NK-92 treated with Interleukin-12 subunit alpha and Interleukin-12 subunit beta, amount 100 ng/mL, for 24 hours (cell line): ENCODE data around the gene ZBTB40.

ENCODE experiments used
- DNase-seq: peaks from one replicate; lab custom pipeline; 2025; lab: John Stamatoyannopoulos, UW

ZBTB40 gene

GRCh38 chr1:22556391-22557104 is 104.9 kb downstream of the ZBTB40 start:
- no peak for DNase-seq

- DNase-seq = no peak
These were observed 105.8 kb downstream of the ZBTB40 start for GRCh38 chr1:22557341-22557950.

GRCh38 chr1:22562584-22563583 is 111.2 kb downstream of the ZBTB40 start, which contains the start of gene EPHA8:
TSS of gene EPHA8 (plus strand) at chr1:22563489. CDS start at chr1:22563636, 147 bp downstream.
- DNase-seq = no peak

- no peak for DNase-seq
These were observed 112.3 kb downstream of the ZBTB40 start for GRCh38 chr1:22563671-22564602.

GRCh38 chr1:22566161-22566560 is 114.5 kb downstream of the ZBTB40 start:
- no peak for DNase-seq

GRCh38 chr1:22567197-22567596 is 115.5 kb downstream of the ZBTB40 start:
- DNase-seq = no peak

- no peak for DNase-seq
These were observed 116.3 kb downstream of the ZBTB40 start for GRCh38 chr1:22567994-22568393.

GRCh38 chr1:22569269-22569668 is 117.6 kb downstream of the ZBTB40 start:
- no peak for DNase-seq

GRCh38 chr1:22570140-22570909 is 118.7 kb downstream of the ZBTB40 start:
- no peak for DNase-seq

GRCh38 chr1:22572818-22573217 is 121.2 kb downstream of the ZBTB40 start:
- no peak for DNase-seq

- no peak for DNase-seq
These were observed 121.6 kb downstream of the ZBTB40 start for GRCh38 chr1:22573237-22573636.

- no peak for DNase-seq
These were observed 124.0 kb downstream of the ZBTB40 start for GRCh38 chr1:22575532-22576149.

- DNase-seq = no peak
These were observed 124.5 kb downstream of the ZBTB40 start for GRCh38 chr1:22576150-22576544.

GRCh38 chr1:22576617-22577016 is 125.0 kb downstream of the ZBTB40 start:
- no peak for DNase-seq

GRCh38 chr1:22578732-22579361 is 127.2 kb downstream of the ZBTB40 start:
- DNase-seq = no peak

GRCh38 chr1:22579541-22580155 is 128.0 kb downstream of the ZBTB40 start:
- DNase-seq = no peak
